Heart left ventricle (tissue), 16 donors: ENCODE results near the gene YPEL2. TPM values are rescaled to one million over a fixed set of nuclear protein-coding genes. Genes with fewer than 3 reads are reported as not detected.

Experiments
- ATAC-seq, 4 donors: fragments of 200-7000 bp; cut with Tn5 transposase; one replicate each; pipeline ENCODE4 v1.9.1; 2020 to 2022; ENCODE audit warnings: moderate library complexity in 4 of 4, mild to moderate bottlenecking in 3 of 4, moderate number of reproducible peaks in 1 of 4
- DNase-seq, 5 donors: peaks; one replicate each; pipeline ENCODE4 v3.0.0-alpha.2; 2020
- H3K27ac ChIP-seq, 12 donors: fragments of 200-600 bp; sonication (generic) in 4 of 12; one replicate each; pipeline versions ENCODE4 v1.5.0 to v1.8.0; 2016 to 2022; ENCODE audit warnings: mild to moderate bottlenecking in 2 of 12
- H3K27me3 ChIP-seq, 9 donors: fragments of 200-600 bp; sonication (generic) in 2 of 9; one replicate each; pipeline versions ENCODE4 v1.5.1 to v1.8.0; 2016 to 2022; ENCODE audit warnings: mild to moderate bottlenecking in 3 of 9
- H3K36me3 ChIP-seq, 9 donors: fragments of 200-600 bp; sonication (generic) in 2 of 9; one replicate each; pipeline versions ENCODE4 v1.5.0 to v1.8.0; 2018 to 2022; ENCODE audit warnings: mild to moderate bottlenecking in 2 of 9
- H3K4me1 ChIP-seq, 12 donors: fragments of 200-600 bp; sonication (generic) in 4 of 12; one replicate each; pipeline versions ENCODE4 v1.5.0 to v1.8.0; 2016 to 2022; ENCODE audit warnings: mild to moderate bottlenecking in 3 of 12
- H3K4me3 ChIP-seq, 12 donors: fragments of 200-600 bp; sonication (generic) in 4 of 12; one replicate each; pipeline versions ENCODE4 v1.5.0 to v1.8.0; 2017 to 2022; ENCODE audit warnings: mild to moderate bottlenecking in 9 of 12, moderate library complexity in 4 of 12
- H3K9me3 ChIP-seq, 12 donors: fragments of 200-600 bp; sonication (generic) in 4 of 12; one replicate each; pipeline versions ENCODE4 v1.5.0 to v1.8.0; 2016 to 2022; ENCODE audit warnings: mild to moderate bottlenecking in 1 of 12
- CTCF ChIP-seq, 12 donors: fragments of 200-600 bp; sonication (generic) in 4 of 12; IDR thresholded peaks; one replicate each; pipeline versions ENCODE4 v1.5.0 to v1.8.0; 2018 to 2022; ENCODE audit warnings: antibody characterized with exemption in 12 of 12, mild to moderate bottlenecking in 5 of 12
- POLR2A ChIP-seq, 2 donors: fragments of 450-650 bp; IDR thresholded peaks; one replicate each; pipeline ENCODE4 v1.6.1; 2017; ENCODE audit warnings: antibody characterized with exemption in 2 of 2, mild to moderate bottlenecking in 2 of 2, moderate library complexity in 2 of 2
- WGBS, 4 donors: extraction: QIAGEN DNeasy Blood & Tissue Kit in 2 of 4; methylation state at CpG; one replicate each; pipeline versions ENCODE4 v1.1.5 to v1.1.7; 2013 to 2018; 5-methylcytosine and 5-hydroxymethylcytosine counted together
- intact Hi-C, 10 donors: fragments of 100-400 bp; cut with DNase I; formaldehyde crosslinking; loops; one replicate each; pipeline versions ENCODE4 v1.11.1 to v1.14.2; 2022
- polyA plus RNA-seq, 2 donors: library from polyadenylated mRNA; stranded (reverse); fragments of 200-250 nt; gene quantifications; one replicate each; pipeline ENCODE4 v1.2.3, GENCODE V29; 2013
- total RNA-seq, 9 donors: library from RNA; depleted of rRNA in 2 of 9; stranded (reverse); fragments of >200 nt in 2 of 9; fragmentation: NEBNext Ultra II Directional in 3 of 9; extraction: Animal tissue kit (Norgen Biotek cat#: 25700) in 3 of 9; gene quantifications; one replicate each; pipeline versions ENCODE4 v1.1.0 to v1.2.4, GENCODE V29; 2016 to 2023
- donor health status: ischemic (EF 13 %, LVEDD 7.1; RV severe dilation, severe dysfunction).
- donor health status: healthy with polysubstance abuse.
- donor health status: DM: no; HTN: yes; CAD: no.
- donor health status: DM: no; HTN: no; CAD: no.
- donor health status: ischemic (EF 25% LVEDD 6.9; RV normal size, moderate dysfunction).
- donor health status: ischemic (EF 25% LVEDD 5.7; RV mildly dilated, moderate dysfunction).
- donor health status: healthy.
- donor health status: DM: yes; HTN: yes; CAD: no.
- donor health status: ischemic (EF 35%, LVEDD 5.7; RV mildly dilated, moderate dysfunction).
- donor health status: nonischemic (EF 11% LVEDD 7.7; RV severe dilation, severe dysfunction).
- donor health status: DM: yes; HTN: yes; CAD: no.
- donor health status: PGD.
- donor health status: ischemic (EF 29% LVEDD 5.4; RV normal size, mild dysfunction).
- donor health status: nonischemic (EF 23%, LVEDD 6.1; RV moderate dilation, normal function).

The YPEL2 gene
- total and polyA plus RNA-seq, 11 donors = 11.6 to 65.5 (median 33.9) TPM

- no peaks in the 10 kb centered on the region for H3K36me3 ChIP-seq
- no peaks in the 10 kb centered on the region for H3K27me3 ChIP-seq
- no peak for TF ChIP-seq CTCF (IDR thresholded peaks at IDR 0.05)
- no peak for TF ChIP-seq POLR2A (IDR thresholded peaks at IDR 0.05)
- peak overlapping the region in 10 of 12 donors; percentile 4 to 64 (median 28) for H3K27ac ChIP-seq
- intact Hi-C loops = no loop called here
- DNase-seq (no peak), ATAC-seq (peak; percentile 40 to 73 (median 40))
- WGBS, 4 donors = 55 to 63% (median 58%) methylated on average over 8 of the region's 8 CpGs
- peaks cover 0 to 12% (median 0%) of the 10 kb centered on the region in 12 donors for H3K9me3 ChIP-seq
- no peak overlapping the region for H3K4me3 ChIP-seq
- H3K4me1 ChIP-seq = peaks cover 0 to 24% (median 10%) of the 10 kb centered on the region in 12 donors
Observed at GRCh38 chr17:59413014-59413766, 81.7 kb downstream of the YPEL2 start.

GRCh38 chr17:59415397-59415796 is 83.9 kb downstream of the YPEL2 start:
- intact Hi-C loops = no loop called here
- DNase-seq (no peak), ATAC-seq (peak in 1 of 4 donors; percentile 44)
- Histone ChIP-seq H3K9me3 (peaks cover 0 to under 1% (median 0%) of the 10 kb centered on the region in 12 donors), H3K27ac (no peak overlapping the region), H3K4me1 (peaks cover 0 to 34% (median 10%) of the 10 kb centered on the region in 12 donors), H3K27me3 (no peaks in the 10 kb centered on the region), H3K4me3 (no peak overlapping the region), H3K36me3 (no peaks in the 10 kb centered on the region)
- WGBS, 4 donors = 51 to 71% (median 63%) methylated on average over 5 of the region's 5 CpGs
- no peak for TF ChIP-seq CTCF (IDR thresholded peaks at IDR 0.05)
- TF ChIP-seq POLR2A (IDR thresholded peaks at IDR 0.05) = no peak

- Histone ChIP-seq H3K27ac (peak overlapping the region in 1 of 12 donors; percentile 57), H3K27me3 (no peaks in the 10 kb centered on the region)
- ATAC-seq = peak in 1 of 4 donors; percentile 21
Observed at GRCh38 chr17:59416184-59416583, 84.7 kb downstream of the YPEL2 start.

GRCh38 chr17:59417452-59417851 is 86.0 kb downstream of the YPEL2 start:
- intact Hi-C loops = no loop called here
- H3K9me3 ChIP-seq = no peaks in the 10 kb centered on the region
- H3K4me1 ChIP-seq = peaks cover 0 to 47% (median 13%) of the 10 kb centered on the region in 12 donors
- WGBS, 4 donors = 93 to 95% (median 94%) methylated on average over 12 of the region's 12 CpGs
- TF ChIP-seq POLR2A (IDR thresholded peaks at IDR 0.05) (no peak), CTCF (IDR thresholded peaks at IDR 0.05) (no peak)
- no peak overlapping the region for H3K4me3 ChIP-seq
- H3K36me3 ChIP-seq = no peaks in the 10 kb centered on the region
- no peak overlapping the region for H3K27ac ChIP-seq
- no peaks in the 10 kb centered on the region for H3K27me3 ChIP-seq
- ATAC-seq (no peak), DNase-seq (no peak)

More at GRCh38 chr17:59416184-59416583, 84.7 kb downstream of the YPEL2 start:
- peaks cover 0 to 39% (median 10%) of the 10 kb centered on the region in 12 donors for H3K4me1 ChIP-seq
- no peak for TF ChIP-seq POLR2A (IDR thresholded peaks at IDR 0.05)
- 41 to 68% (median 50%) methylated on average over 4 of the region's 4 CpGs for WGBS, 4 donors
- no peak overlapping the region for H3K4me3 ChIP-seq
- H3K9me3 ChIP-seq = no peaks in the 10 kb centered on the region
- no peaks in the 10 kb centered on the region for H3K36me3 ChIP-seq
- DNase-seq = no peak
- intact Hi-C loops = no loop called here
